Stimulated activated CD8-positive, alpha-beta memory T cell treated with anti-CD3 and anti-CD28 coated beads, Interleukin-4, amount 100 ng/mL, for 24 hours (primary cell): ENCODE measurements around the gene THSD7B.

Experiments used
- DNase-seq: peaks from one replicate; pipeline ENCODE4 v3.0.0-alpha.2; 2020; ENCODE audit warnings: low read depth

The THSD7B gene

GRCh38 chr2:137205324-137205723 is 440.0 kb downstream of the THSD7B start:
- DNase-seq, result no peak

GRCh38 chr2:137206069-137206468 is 440.7 kb downstream of the THSD7B start:
- no peak for DNase-seq

- no peak for DNase-seq
Observed at GRCh38 chr2:137207030-137207429, 441.7 kb downstream of the THSD7B start.

GRCh38 chr2:137208431-137208891 is 443.1 kb downstream of the THSD7B start:
- no peak for DNase-seq

- no peak for DNase-seq
Observed at GRCh38 chr2:137210039-137210438, 444.7 kb downstream of the THSD7B start.

- DNase-seq, result no peak
Observed at GRCh38 chr2:137211761-137212160, 446.4 kb downstream of the THSD7B start.

- DNase-seq, result no peak
Observed at GRCh38 chr2:137220438-137220993, 455.2 kb downstream of the THSD7B start.

- no peak for DNase-seq
Observed at GRCh38 chr2:137221797-137222492, 456.6 kb downstream of the THSD7B start.

GRCh38 chr2:137223722-137224121 is 458.4 kb downstream of the THSD7B start:
- no peak for DNase-seq

GRCh38 chr2:137228566-137228965 is 463.2 kb downstream of the THSD7B start:
- DNase-seq, result no peak

- DNase-seq, result no peak
Observed at GRCh38 chr2:137229834-137230233, 464.5 kb downstream of the THSD7B start.

- DNase-seq, result no peak
Observed at GRCh38 chr2:137231628-137232027, 466.3 kb downstream of the THSD7B start.

GRCh38 chr2:137232076-137232475 is 466.7 kb downstream of the THSD7B start:
- DNase-seq, result no peak

- no peak for DNase-seq
Observed at GRCh38 chr2:137233091-137233490, 467.7 kb downstream of the THSD7B start.

GRCh38 chr2:137237055-137237454 is 471.7 kb downstream of the THSD7B start:
- no peak for DNase-seq

GRCh38 chr2:137238065-137238464 is 472.7 kb downstream of the THSD7B start:
- DNase-seq, result no peak

- no peak for DNase-seq
Observed at GRCh38 chr2:137249463-137250130, 484.3 kb downstream of the THSD7B start.

GRCh38 chr2:137250401-137250800 is 485.1 kb downstream of the THSD7B start:
- no peak for DNase-seq

GRCh38 chr2:137251045-137251444 is 485.7 kb downstream of the THSD7B start:
- no peak for DNase-seq

GRCh38 chr2:137252934-137253333 is 487.6 kb downstream of the THSD7B start:
- DNase-seq, result no peak

- DNase-seq, result no peak
Observed at GRCh38 chr2:137254052-137254451, 488.7 kb downstream of the THSD7B start.

- no peak for DNase-seq
Observed at GRCh38 chr2:137255345-137255744, 490.0 kb downstream of the THSD7B start.

- DNase-seq, result no peak
Observed at GRCh38 chr2:137255990-137256389, 490.6 kb downstream of the THSD7B start.
